ENCODE results near the gene INVS.
"Not testable (repeated sequence)": the region's sequence is repeated elsewhere in the genome, so short reads cannot be mapped to it uniquely, and the experiment has no call there.

The INVS gene

DNA sequence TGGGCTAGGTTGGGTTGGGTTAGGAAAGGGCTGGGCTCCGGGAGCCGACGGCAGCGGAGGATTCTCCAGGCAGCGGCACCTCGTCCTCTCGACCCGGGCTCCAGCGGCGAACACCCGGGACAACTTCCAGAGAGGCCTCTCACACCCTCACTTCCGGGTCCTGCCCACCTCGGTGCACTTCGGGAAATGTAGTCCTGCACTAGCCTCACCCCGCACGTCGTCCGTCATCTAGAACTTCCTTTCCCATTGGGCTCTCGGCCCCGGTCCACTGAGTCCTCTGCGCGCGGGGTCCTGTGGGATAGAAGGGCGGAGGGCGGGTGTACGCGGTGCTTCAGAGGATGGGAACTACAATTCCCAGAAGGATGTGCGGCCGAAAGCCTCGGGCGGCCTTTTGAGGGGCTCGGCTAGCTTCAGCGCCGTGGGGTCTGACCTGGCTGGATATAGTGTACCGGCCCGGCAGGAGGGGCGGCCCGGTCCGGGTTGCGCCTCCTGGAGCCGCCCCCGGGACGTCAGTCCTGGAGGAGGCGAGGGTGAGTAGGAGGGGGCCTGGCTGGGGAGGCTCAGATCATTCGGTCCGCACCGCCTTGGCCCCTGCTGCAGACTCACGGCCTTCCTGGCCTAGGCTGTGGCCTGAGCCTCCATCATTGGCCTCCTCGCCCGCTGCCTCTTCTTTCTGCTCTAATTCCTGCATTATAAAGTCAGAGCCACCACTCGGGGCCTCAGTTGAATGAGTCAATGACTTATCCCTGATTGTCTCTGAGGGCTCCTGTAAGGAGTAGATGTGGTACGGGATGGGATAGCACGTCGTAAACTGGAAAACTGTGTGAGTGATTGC is at the start of gene INVS, which contains the start of gene ERP44:
INVS (plus strand) TSS at position 357 of the 835 bp plus-strand sequence. CDS start 5,279 bp downstream, outside the sequence.
ERP44 (minus strand) TSS at position 114 of the 835 bp plus-strand sequence. CDS start 160 bp downstream, outside the sequence.
- peak; percentile 94 to 97 (median 94) for DNase-seq (ENCODE audit: low read depth in 3 of 3)

DNA sequence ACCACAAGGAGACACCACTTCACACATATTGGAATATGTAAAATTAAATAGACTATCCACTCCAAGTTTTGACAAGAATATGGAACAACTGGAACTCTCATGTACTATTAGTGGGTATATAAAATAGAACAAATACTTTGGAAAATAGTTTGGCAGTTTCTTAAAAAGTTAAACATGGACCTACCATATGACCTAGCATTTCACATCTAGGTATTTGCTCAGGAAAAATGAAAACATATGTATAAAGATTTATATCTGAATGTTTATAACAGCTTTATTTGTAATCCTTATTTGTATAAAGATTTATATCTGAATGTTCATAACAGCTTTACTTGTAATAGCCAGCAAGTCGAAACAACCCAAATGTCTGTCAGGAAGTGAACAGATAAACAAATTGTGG is 49.5 kb upstream of the INVS start:
- no peak for DNase-seq (ENCODE audit: low read depth in 3 of 3)

DNA sequence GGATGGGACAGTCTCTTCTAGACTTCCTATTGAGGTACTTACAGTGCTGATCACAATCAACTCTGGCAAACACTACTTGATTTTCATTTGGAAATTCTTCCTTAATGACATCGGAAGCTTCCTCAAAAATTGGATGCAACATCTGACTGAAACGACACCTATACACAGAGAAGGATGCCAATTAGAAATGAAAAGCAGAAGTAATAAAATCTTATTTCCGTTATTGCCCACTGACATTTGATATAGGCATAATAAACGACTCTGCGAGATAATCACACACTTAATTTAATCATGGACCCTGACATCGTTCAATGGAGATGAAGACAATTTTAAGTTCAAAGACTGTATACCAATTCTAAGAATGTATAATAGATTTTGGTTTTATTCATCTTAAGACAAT is 46.7 kb upstream of the INVS start:
- DNase-seq (ENCODE audit: low read depth in 3 of 3), result no peak

- DNase-seq (ENCODE audit: low read depth in 3 of 3), result no peak
Measured at GRCh38 chr9:100056561-100056960, 42.5 kb upstream of the INVS start.

DNA sequence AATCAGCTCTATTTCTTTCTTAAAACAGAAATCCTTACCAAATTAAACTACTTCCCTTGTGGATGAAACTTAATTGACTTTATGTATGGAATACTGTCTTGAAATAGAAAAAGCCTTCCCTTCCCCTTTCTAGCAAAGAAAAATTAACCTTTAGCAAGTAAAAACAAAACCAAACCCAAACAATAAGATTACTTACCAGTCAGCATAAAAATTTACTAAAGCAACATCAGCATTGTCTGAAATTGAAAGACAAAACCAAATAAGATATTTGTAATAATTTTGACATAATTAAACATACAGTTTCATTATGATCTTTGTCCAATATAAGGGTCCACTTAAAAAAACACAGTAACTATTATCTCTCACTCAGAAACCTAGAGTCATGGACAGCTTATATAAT is 41.4 kb upstream of the INVS start:
- DNase-seq (ENCODE audit: low read depth in 3 of 3), result no peak

DNA sequence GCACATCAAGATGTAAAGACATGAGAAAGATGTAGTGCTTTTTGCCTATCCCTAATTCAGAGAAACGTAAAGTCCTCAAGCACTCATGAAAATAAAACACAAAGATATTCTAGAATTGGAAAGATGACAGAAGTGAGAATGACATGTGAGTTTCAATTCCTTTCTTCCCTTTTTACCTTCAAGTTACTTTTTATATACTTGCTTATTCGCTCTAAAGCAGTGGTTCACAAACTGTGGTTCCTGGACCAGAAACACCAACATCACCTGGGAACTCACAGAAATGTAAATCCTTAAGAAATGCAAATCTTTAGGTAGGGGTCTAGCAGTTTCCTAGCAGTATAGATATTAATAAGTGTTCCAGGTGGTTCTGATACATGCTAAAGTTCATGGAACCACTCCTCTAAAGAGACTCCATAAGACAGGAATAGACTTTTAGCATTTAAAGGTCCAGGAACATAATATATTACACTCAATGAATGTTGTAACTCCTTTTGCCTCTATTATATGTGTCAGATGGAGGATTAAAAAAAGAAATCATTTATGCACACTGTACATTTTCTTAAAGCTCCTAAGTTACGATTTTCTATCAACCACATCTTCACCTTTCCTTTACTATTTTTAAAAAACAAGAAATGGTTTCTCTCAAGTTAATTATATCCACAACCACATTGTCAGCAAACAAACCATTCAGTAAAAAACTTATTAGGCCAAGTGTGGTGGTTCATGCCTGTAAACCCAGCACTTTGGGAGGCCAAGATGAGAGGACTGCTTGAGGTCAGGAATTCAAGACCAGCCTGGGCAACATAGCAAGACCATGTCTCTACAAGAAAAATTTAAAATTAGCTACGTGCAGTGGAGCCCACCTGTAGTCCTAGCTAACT is 40.1 kb upstream of the INVS start:
- no peak for DNase-seq (ENCODE audit: low read depth in 3 of 3)

DNA sequence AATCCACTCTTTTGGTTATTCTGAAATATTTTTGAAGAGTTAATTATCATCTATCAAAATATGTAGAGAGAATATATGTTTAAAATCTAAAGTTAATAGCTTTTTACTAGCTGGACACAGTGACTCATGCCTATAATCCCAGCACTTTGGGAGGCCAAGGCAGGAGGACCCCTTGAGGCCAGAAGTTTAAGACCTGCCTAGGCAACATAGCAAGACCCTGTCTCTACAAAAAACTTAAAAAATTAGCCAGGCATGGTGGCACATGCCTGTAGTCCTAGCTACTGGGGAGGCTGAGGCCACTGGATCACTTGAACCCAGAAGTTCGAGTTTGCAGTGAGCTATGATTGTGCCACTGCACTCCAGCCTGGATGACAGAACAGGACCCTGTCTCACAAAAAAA is 36.4 kb upstream of the INVS start:
- not testable (repeated sequence) for DNase-seq (ENCODE audit: low read depth in 3 of 3)

GRCh38 chr9:100063185-100063584 is 35.9 kb upstream of the INVS start:
- DNase-seq (ENCODE audit: low read depth in 3 of 3), result no peak

GRCh38 chr9:100064872-100065581 is 34.0 kb upstream of the INVS start:
- no peak for DNase-seq (ENCODE audit: low read depth in 3 of 3)

GRCh38 chr9:100066539-100066938 is 32.5 kb upstream of the INVS start:
- no peak for DNase-seq (ENCODE audit: low read depth in 3 of 3)

DNA sequence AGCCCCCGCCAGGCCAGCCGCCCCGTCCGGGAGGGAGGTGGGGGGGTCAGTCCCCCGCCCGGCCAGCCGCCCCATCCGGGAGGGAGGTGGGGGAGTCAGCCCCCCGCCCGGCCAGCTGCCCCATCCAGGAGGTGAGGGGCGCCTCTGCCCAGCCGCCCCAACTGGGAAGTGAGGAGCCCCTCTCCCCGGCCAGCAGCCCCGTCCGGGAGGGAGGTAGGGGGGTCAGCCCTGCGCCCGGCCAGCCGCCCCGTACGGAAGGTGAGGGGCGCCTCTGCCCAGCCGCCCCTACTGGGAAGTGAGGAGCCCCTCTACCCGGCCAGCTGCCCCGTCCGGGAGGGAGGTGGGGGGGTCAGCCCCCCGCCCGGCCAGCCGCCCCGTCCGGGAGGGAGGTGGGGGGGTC is 31.1 kb upstream of the INVS start:
- not testable (repeated sequence) for DNase-seq (ENCODE audit: low read depth in 3 of 3)

DNA sequence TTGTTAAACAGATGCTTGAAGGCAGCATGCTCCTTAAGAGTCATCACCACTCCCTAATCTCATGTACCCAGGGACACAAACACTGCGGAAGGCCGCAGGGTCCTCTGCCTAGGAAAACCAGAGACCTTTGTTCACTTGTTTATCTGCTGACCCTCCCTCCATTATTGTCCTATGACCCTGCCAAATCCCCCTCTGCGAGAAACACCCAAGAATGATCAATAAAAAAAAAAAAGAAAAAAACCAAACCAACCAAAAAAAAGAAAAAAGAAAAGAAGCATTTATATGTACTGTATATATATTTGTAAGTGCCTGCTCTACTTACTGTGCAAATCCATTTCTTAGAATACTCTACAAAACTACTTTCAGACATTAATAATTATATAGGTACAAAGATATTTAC is 30.0 kb upstream of the INVS start:
- not testable (repeated sequence) for DNase-seq (ENCODE audit: low read depth in 3 of 3)

- no peak for DNase-seq (ENCODE audit: low read depth in 3 of 3)
Measured at GRCh38 chr9:100070104-100071041, 28.7 kb upstream of the INVS start.

DNA sequence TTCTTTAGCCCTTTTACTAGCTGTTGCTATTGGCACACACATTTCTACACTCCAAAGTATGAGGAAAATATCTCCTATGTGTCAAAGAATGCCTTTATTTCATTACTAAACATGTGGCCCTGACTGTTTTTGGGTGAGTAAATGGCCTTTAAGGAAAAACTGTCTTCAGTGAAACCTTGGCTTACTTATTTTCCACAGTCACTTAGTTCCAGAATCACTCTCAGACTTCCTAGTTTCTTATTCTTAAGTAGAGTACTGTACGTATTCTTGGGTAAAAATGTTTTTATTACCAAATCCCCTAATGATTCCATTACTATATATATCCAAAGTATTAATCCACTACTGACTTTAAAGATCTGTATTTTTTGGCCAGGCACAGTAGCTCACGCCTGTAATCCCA is 27.8 kb upstream of the INVS start:
- DNase-seq (ENCODE audit: low read depth in 3 of 3), result no peak

- no peak for DNase-seq (ENCODE audit: low read depth in 3 of 3)
Measured at GRCh38 chr9:100072805-100073204, 26.2 kb upstream of the INVS start.

DNA sequence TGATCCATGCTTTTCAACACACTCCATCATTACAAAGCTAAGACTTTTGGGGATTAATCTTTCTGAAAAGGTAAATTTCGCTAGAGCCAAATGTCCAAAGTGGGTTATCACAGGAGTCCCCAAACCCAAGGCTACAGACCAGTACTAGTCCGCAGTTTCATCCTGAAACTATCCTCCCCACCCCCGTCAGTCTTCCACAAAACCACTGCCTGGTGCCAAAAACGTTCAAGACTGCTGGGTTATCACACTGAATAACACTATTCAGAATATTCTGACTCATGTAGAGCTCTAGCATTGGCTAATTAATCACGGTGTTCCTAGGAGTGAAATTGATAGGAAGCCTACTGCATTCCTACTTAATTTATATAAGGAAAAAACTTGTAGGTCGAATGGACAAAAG is 24.9 kb upstream of the INVS start:
- DNase-seq (ENCODE audit: low read depth in 3 of 3), result no peak

DNA sequence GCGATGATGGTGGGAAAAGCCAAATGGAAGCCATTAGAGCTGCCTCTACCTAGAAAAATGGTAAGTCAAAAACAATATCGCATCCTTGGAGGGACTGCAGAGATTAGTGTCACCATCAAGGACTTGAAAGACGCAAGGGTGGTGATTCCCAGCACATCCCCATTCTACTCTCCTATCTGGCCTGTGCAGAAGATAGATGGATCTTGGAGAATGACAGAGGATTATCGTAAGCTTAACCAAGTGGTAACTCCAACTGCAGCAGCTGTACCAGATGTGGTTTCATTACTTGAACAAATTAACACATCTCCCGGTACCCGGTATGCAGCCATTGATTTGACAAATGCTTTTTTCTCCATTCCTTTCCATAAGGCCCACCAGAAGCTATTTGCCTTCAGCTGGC is 24.1 kb upstream of the INVS start:
- no peak for DNase-seq (ENCODE audit: low read depth in 3 of 3)

DNA sequence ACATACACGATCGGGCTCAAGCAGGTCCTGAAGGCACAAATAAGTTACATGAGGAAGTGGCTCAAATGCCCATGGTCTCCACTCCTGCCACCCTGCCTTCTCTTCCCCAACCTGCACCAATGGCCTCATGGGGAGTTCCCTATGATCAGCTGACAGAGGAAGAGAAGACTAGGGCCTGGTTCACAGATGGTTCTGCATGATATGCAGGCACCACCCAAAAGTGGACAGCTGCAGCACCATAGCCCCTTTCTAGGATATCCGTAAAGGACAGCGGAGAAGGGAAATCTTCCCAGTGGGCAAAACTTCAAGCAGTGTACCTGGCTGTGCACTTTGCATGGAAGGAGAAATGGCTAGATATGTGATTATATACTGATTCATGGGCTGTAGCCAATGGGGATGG is 22.8 kb upstream of the INVS start:
- DNase-seq (ENCODE audit: low read depth in 3 of 3), result not testable (repeated sequence)

GRCh38 chr9:100082782-100083181 is 16.3 kb upstream of the INVS start:
- no peak for DNase-seq (ENCODE audit: low read depth in 3 of 3)

DNA sequence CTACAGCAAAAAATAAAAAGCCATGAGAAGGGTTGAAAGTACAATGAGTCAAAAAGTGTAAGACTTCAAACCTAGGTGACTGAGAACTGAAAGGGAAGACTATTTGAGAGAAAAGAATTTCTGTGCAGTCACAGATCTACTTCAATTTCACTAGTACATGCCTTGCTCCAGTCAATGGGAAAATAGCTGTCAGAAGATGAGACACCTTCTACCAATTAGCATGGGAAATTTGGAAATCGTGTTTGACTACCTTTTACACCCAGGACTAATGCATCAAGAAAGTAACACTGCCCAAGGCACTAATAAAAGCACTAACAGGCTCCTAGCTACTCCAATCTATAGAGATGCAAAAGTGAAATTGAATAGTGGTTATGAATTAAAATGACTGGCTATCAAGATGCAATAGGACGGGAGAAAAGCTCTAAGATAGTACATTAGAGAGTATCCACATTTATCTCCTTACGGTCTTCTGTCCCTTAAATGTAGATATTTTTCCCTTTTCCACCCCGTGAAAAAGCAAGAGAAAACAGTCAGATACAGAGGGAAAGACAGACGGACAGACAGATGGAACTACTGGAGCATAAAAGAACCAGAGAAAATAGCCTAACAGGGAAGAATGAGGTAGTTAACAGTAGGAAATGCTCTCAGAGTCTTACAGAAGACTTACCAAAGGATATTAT is 15.5 kb upstream of the INVS start:
- no peak for DNase-seq (ENCODE audit: low read depth in 3 of 3)

All from stimulated activated CD4-positive, alpha-beta T cell treated with anti-CD3 and anti-CD28 coated beads, TNF-alpha, amount 100 ng/mL, for 48 hours (primary cell).